Measurements from ENCODE around the gene AKNAD1. TPM values are rescaled to one million over a fixed set of nuclear protein-coding genes. Genes with fewer than 3 reads are reported as not detected.

AKNAD1 gene
- total RNA-seq = 1 to 10 TPM in 2 of 4 donors, under 1 TPM in 1, not detected in 1; 0.44 to 5.5 (median 4.6) TPM

DNA sequence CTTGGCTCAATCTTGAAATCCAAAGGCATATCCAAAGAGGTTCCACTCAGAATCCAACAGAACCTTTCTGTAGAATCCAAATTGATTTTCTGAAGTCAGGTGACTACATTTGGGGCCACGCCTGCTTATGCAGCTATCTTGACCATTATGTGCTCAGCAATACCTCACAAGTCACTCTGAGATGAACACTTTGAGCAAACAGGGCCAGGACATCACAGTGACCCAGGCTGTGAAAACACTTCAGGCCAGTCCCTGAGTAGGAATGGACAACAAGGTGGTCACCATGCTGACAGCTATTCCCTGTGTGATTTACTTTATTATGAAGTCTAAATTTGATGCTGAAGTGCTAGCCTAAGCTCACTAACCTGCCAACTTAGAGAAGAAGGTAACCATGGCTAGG is at the start of gene AKNAD1:
Gene AKNAD1, minus strand, starts transcription at position 101 of the 400 bp plus-strand sequence. CDS start 4,430 bp downstream, outside the sequence.
- Histone ChIP-seq H3K36me3 (no peaks in the 10 kb centered on the region), H3K27me3 (no peaks in the 10 kb centered on the region), H3K9me3 (no peaks in the 10 kb centered on the region), H3K27ac (no peak within 1 kb of the TSS), H3K4me1 (peaks cover 0 to 24% (median 5%) of the 10 kb centered on the region in 4 donors), H3K4me3 (no peak within 1 kb of the TSS)
- DNase-seq (ENCODE audit: low spot score in 2 of 2) = no peak
- TF ChIP-seq, protein P1, sequence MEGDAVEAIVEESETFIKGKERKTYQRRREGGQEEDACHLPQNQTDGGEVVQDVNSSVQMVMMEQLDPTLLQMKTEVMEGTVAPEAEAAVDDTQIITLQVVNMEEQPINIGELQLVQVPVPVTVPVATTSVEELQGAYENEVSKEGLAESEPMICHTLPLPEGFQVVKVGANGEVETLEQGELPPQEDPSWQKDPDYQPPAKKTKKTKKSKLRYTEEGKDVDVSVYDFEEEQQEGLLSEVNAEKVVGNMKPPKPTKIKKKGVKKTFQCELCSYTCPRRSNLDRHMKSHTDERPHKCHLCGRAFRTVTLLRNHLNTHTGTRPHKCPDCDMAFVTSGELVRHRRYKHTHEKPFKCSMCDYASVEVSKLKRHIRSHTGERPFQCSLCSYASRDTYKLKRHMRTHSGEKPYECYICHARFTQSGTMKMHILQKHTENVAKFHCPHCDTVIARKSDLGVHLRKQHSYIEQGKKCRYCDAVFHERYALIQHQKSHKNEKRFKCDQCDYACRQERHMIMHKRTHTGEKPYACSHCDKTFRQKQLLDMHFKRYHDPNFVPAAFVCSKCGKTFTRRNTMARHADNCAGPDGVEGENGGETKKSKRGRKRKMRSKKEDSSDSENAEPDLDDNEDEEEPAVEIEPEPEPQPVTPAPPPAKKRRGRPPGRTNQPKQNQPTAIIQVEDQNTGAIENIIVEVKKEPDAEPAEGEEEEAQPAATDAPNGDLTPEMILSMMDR (IDR thresholded peaks at IDR 0.05) = no peak
- TF ChIP-seq EP300 (IDR thresholded peaks at IDR 0.05) (no peak), POLR2A (IDR thresholded peaks at IDR 0.05) (no peak)
- WGBS, 2 donors = 89 to 92% methylated on average over 1 of the region's 1 CpG

DNA sequence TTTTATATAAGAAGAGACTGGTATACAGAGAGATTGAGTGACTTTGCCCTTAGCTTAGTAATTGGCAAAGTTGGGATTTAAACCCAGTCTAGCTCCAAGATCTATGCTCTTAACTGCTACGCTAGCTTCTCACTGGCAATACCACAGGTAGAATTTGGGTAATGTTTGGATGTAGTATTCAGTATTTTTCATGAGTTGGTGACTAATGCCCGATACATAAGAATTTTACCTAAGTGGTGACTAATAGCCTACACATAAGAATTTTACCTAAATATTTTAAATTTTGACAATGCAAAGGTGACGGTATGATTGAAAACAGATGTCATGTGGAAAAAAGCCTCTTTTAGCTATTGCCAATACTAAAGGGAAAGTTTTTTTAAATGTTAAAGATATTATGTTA is 44.2 kb upstream of the AKNAD1 start:
- Histone ChIP-seq H3K27me3 (no peaks in the 10 kb centered on the region), H3K4me3 (no peak overlapping the region), H3K9me3 (no peaks in the 10 kb centered on the region), H3K27ac (no peak overlapping the region), H3K4me1 (peaks cover 0 to 23% (median 0%) of the 10 kb centered on the region in 4 donors), H3K36me3 (no peaks in the 10 kb centered on the region)
- 96 to 98% methylated on average over 3 of the region's 3 CpGs for WGBS, 2 donors
- DNase-seq (ENCODE audit: low spot score in 2 of 2) = no peak
- TF ChIP-seq EP300 (IDR thresholded peaks at IDR 0.05) = no peak
- no peak for TF ChIP-seq POLR2A (IDR thresholded peaks at IDR 0.05)
- TF ChIP-seq, protein P1 (IDR thresholded peaks at IDR 0.05) = no peak

- Histone ChIP-seq H3K9me3 (no peaks in the 10 kb centered on the region), H3K27me3 (no peaks in the 10 kb centered on the region), H3K36me3 (no peaks in the 10 kb centered on the region), H3K4me3 (no peak overlapping the region), H3K27ac (peak overlapping the region in 1 of 4 donors; percentile 53), H3K4me1 (peaks cover 0 to 26% (median 0%) of the 10 kb centered on the region in 4 donors)
- TF ChIP-seq, protein P1 (IDR thresholded peaks at IDR 0.05) = peak; percentile 57 to 84 (median 73)
- TF ChIP-seq EP300 (IDR thresholded peaks at IDR 0.05) = no peak
- no peak for TF ChIP-seq POLR2A (IDR thresholded peaks at IDR 0.05)
- WGBS, 2 donors = 59 to 62% methylated on average over 8 of the region's 8 CpGs
- peak in 1 of 2 donors; percentile 63 for DNase-seq (ENCODE audit: low spot score in 2 of 2)
These were observed 41.2 kb upstream of the AKNAD1 start for GRCh38 chr1:108897865-108898720.

DNA sequence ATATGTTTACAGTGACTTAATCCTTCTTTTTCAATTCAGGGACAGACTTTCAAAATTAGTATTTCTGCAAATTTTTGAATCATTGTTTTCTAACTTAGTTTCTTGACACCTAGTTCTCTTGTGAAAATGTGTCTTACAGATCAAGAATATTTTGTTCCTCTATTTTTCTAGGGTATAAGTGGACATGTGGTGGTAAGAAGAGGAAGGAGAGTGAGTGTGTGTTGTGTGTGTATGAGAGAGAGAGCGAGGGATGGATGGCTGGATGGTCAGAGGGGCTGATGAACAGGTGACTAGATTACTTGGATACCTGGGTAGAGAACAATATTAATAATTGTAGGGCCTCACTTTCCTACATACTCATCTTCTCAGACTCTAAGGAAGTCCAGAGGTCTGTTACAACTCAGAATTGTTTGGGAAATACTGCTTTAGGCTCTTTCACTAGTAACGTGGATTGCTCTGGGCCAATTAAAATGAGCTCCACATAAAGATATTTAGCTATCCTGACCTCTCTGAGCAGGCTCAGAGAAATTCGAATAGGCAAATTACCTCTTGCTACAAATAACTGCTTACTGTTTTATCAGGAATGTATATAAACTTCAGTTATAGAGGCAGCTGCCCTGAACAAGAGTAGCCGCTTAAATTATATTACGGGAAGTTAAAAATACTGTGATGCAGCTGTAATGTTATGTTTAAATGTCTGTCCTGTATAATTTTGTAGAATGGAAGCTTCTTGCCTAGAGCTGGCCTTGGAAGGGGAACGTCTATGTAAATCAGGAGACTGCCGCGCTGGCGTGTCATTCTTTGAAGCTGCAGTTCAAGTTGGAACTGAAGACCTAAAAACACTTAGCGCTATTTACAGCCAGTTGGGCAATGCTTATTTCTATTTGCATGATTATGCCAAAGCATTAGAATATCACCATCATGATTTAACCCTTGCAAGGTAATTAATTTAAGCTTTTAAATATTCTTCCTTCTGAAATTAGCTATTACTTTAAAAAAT is 39.6 kb upstream of the AKNAD1 start:
- Histone ChIP-seq H3K27ac (peak overlapping the region in 3 of 4 donors; percentile 25 to 65 (median 53)), H3K9me3 (no peaks in the 10 kb centered on the region), H3K36me3 (no peaks in the 10 kb centered on the region), H3K27me3 (no peaks in the 10 kb centered on the region), H3K4me1 (peaks cover 0 to 32% (median 0%) of the 10 kb centered on the region in 4 donors), H3K4me3 (no peak overlapping the region)
- 31 to 43% methylated on average over 10 of the region's 10 CpGs for WGBS, 2 donors
- no peak for DNase-seq (ENCODE audit: low spot score in 2 of 2)
- TF ChIP-seq EP300 (IDR thresholded peaks at IDR 0.05) = no peak
- TF ChIP-seq POLR2A (IDR thresholded peaks at IDR 0.05) = no peak
- TF ChIP-seq, protein P1 (IDR thresholded peaks at IDR 0.05) = no peak

Measured in tibial nerve (tissue), 4 donors.